Chondrocyte (in vitro differentiated cells): ENCODE data around the gene OPTC. TPM values are rescaled to one million over a fixed set of nuclear protein-coding genes. Genes with fewer than 3 reads are reported as not detected.

Source experiments
- DNase-seq: peaks from one replicate; pipeline ENCODE4 v3.0.0; 2021; ENCODE audit warnings: mixed read lengths, low spot score
- H3K27ac Mint-ChIP-seq: one replicate; pipeline ENCODE4 v1.8.0; 2021; ENCODE audit warnings: mild to moderate bottlenecking, moderate library complexity, mixed read lengths; ENCODE audit not compliant: unreplicated experiment
- H3K27me3 Mint-ChIP-seq: 2 replicates; pipeline ENCODE4 v1.8.0; 2021; ENCODE audit warnings: low read depth, mixed read lengths
- H3K36me3 Mint-ChIP-seq: 2 replicates; pipeline ENCODE4 v1.8.0; 2021; ENCODE audit warnings: low read depth, mixed read lengths
- H3K4me1 Mint-ChIP-seq: 2 replicates; pipeline ENCODE4 v1.8.0; 2021; ENCODE audit warnings: low read depth, mild to moderate bottlenecking, mixed read lengths
- H3K4me3 Mint-ChIP-seq: one replicate; pipeline ENCODE4 v1.8.0; 2021; ENCODE audit warnings: mild to moderate bottlenecking, moderate library complexity, mixed read lengths; ENCODE audit not compliant: unreplicated experiment
- H3K9me3 Mint-ChIP-seq: 2 replicates; pipeline ENCODE4 v1.8.0; 2021; ENCODE audit warnings: low read depth, mixed read lengths
- total RNA-seq: library from RNA; stranded (reverse); gene quantifications from 3 replicates; pipeline ENCODE4 v1.2.1, GENCODE V29; 2021
- TF ChIP-seq, protein P1 (sequence below): fragments of 200-600 bp; sonication (generic); IDR thresholded peaks from 2 replicates; pipeline ENCODE4 v1.5.0; 2021; ENCODE audit warnings: antibody characterized with exemption, mild to moderate bottlenecking, moderate library complexity

The OPTC gene
- total RNA-seq, 1 donor from 2014 or later = not detected

DNA sequence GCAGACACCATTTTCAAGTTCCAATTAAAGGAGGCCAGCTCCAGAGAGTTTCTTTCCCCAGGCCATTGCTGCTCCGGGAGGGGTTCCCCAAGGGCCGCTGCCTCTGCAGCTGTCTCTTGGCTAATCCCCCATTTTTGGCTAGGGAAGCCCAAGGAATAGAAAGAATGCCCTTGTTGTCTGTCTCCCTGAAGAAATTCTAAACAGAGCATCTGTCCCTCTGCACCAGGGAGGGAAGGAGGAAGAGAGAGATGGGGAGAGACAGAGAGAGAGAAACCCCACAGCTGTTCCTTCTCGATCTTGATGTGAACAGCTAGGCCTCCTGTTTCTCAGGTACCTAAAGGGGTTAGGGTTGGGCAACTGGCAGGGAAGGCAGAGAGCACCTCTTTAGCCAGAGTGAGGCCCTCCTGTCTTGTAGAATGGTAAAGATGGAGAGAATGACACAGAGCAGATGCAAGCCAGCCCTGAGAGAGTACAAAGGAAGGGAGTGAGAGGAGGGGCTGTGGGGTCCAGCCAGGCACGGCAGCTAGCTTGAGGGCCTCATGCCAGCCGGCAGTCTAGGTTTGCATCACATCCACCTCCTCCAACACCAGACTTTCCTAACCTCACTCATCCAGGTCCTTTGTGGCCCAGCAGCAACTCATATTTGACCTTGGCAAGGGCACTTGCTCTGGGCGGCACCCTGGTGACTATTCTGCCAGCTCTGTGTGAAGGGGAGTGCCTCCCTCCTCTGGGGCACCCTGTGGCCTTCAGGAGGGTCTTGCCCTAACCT, 13.1 kb downstream of the OPTC start:
- Mint-ChIP-seq H3K27me3 (no peaks in the 10 kb centered on the region), H3K27ac (peak overlapping the region; percentile 33), H3K4me3 (no peak overlapping the region), H3K9me3 (no peaks in the 10 kb centered on the region), H3K36me3 (no peaks in the 10 kb centered on the region), H3K4me1 (peaks cover 40% of the 10 kb centered on the region)
- peak; percentile 48 for DNase-seq
- TF ChIP-seq, protein P1, sequence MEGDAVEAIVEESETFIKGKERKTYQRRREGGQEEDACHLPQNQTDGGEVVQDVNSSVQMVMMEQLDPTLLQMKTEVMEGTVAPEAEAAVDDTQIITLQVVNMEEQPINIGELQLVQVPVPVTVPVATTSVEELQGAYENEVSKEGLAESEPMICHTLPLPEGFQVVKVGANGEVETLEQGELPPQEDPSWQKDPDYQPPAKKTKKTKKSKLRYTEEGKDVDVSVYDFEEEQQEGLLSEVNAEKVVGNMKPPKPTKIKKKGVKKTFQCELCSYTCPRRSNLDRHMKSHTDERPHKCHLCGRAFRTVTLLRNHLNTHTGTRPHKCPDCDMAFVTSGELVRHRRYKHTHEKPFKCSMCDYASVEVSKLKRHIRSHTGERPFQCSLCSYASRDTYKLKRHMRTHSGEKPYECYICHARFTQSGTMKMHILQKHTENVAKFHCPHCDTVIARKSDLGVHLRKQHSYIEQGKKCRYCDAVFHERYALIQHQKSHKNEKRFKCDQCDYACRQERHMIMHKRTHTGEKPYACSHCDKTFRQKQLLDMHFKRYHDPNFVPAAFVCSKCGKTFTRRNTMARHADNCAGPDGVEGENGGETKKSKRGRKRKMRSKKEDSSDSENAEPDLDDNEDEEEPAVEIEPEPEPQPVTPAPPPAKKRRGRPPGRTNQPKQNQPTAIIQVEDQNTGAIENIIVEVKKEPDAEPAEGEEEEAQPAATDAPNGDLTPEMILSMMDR = no peak

DNA sequence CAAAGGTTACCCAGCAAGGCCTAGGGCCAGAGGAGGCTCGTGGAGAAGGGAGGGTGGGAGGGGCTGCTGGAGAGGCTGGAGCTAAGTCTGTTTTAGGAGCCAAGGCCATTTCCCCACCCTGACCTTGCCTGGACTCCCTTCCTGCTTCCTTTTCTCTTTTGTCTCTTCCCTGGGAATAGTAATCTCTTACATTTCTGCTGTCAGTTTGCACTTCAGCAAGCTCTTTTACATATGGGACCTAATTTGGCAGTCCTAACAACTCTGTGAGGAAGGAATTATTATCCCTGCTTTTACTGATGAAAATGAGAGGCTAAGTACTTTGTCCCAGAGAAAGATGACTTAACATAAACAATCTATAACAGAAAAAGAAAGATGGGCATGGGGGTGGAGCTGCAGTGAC, 13.8 kb downstream of the OPTC start:
- H3K36me3 Mint-ChIP-seq = no peaks in the 10 kb centered on the region
- H3K27me3 Mint-ChIP-seq = no peaks in the 10 kb centered on the region
- TF ChIP-seq, protein P1 = no peak
- H3K4me3 Mint-ChIP-seq = no peak overlapping the region
- H3K4me1 Mint-ChIP-seq = peaks cover 47% of the 10 kb centered on the region
- no peak for DNase-seq
- no peaks in the 10 kb centered on the region for H3K9me3 Mint-ChIP-seq
- no peak overlapping the region for H3K27ac Mint-ChIP-seq

DNA sequence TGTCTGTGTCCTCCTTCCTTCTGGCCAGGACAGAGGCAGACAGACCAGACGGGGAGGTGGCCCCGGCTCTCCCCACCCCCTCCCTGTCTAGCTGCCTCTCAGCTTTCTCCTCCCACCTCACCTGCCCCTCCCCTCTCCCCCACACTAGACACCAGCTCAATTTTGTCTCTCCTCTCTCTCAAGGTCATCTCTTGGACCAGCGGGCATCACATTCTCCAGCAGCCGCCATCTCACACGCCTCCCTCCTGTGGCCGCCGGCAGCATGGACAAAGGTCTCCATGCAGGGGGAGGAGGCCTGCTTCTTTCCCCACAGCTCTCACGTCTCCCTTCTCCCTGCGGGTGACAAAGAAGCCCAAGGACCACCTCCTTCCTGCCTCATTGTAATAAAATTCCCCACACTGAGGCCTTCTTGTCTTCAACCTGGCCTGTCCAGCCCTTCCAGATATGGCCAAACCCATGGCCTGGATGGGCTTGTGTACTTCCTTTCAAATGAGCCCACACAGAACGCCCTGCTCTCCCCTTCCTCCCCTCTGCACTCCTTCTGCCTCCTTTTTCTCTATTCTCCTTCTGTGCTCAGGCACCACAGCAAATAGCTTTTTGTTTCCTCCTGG, 14.6 kb downstream of the OPTC start:
- no peaks in the 10 kb centered on the region for H3K27me3 Mint-ChIP-seq
- H3K4me3 Mint-ChIP-seq = no peak overlapping the region
- H3K36me3 Mint-ChIP-seq = no peaks in the 10 kb centered on the region
- TF ChIP-seq, protein P1 = no peak
- H3K27ac Mint-ChIP-seq = peak overlapping the region; percentile 73
- peak; percentile 59 for DNase-seq
- H3K4me1 Mint-ChIP-seq = peaks cover 55% of the 10 kb centered on the region
- H3K9me3 Mint-ChIP-seq = no peaks in the 10 kb centered on the region

DNA sequence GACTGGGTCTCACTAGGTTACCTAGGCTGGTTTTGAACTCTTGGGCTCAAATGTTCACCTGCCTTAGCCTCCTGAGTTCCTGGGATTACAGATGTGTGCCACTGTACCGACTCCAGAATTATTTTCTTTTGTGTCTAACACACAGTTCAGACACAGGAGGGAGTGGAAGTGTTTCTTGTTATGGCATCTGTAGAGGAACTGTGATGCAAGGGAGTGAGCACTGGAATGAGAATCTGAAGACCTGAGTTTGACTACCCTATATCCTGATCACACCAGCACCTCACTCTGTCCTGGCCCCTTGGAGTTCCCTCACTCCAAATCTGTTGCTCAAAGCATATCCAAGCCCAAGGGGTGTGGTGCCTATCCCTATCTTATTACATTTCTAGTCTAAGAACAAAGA, 15.2 kb downstream of the OPTC start:
- Mint-ChIP-seq H3K4me3 (no peak overlapping the region), H3K27me3 (no peaks in the 10 kb centered on the region), H3K4me1 (peaks cover 61% of the 10 kb centered on the region), H3K9me3 (no peaks in the 10 kb centered on the region), H3K27ac (no peak overlapping the region), H3K36me3 (no peaks in the 10 kb centered on the region)
- TF ChIP-seq, protein P1 = peak; percentile 22
- DNase-seq = peak; percentile 7

DNA sequence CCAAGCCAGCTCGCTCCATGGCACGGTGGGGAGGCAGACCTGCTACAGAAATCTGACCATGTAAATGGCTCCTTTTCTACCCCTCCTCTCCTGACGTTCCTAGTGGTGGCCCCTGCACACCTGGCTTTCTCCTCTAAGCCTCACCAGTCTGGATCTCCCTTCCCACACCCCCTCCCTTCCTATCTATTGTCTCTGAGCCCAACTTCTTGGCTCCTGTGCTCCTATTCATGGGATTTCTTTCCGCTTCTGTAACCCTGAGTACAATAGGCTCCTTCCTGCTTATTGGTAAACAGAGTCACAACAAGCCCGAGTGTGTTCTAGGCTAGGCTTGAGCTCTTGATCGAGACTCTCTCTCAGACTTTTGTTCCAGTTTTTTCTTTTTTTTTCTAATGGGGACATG, 17.6 kb downstream of the OPTC start:
- peaks cover 59% of the 10 kb centered on the region for H3K4me1 Mint-ChIP-seq
- H3K9me3 Mint-ChIP-seq = no peaks in the 10 kb centered on the region
- no peak overlapping the region for H3K4me3 Mint-ChIP-seq
- no peak overlapping the region for H3K27ac Mint-ChIP-seq
- TF ChIP-seq, protein P1 = no peak
- no peaks in the 10 kb centered on the region for H3K36me3 Mint-ChIP-seq
- no peak for DNase-seq
- no peaks in the 10 kb centered on the region for H3K27me3 Mint-ChIP-seq
